T-cell (primary cell): ENCODE results near the gene NDST1. TPM values are rescaled to one million over a fixed set of nuclear protein-coding genes. Genes with fewer than 3 reads are reported as not detected.

Source experiments
- ATAC-seq, 4 experiments: fragments of 200-7000 bp in 3 of 4; fragments of 150-1000 bp in 1 of 4; cut with Tn5 transposase; replicated peaks in 1 of 4; 1 replicate in 3 of 4; 2 replicates in 1 of 4; pipeline ENCODE4 v1.10.0; 2021; ENCODE audit warnings: moderate library complexity in 3 of 4, mild to moderate bottlenecking in 2 of 4, moderate number of reproducible peaks in 1 of 4
- CTCF ChIA-PET, 2 donors: fragments of 300-600 bp; sonication (Branson Sonifier 250); formaldehyde crosslinking; loops; one replicate each; lab custom pipeline; 2022; ENCODE audit warnings: antibody characterized with exemption in 2 of 2; lab: Charles Lee
- POLR2A ChIA-PET, 2 donors: fragments of 300-600 bp; sonication (Branson Sonifier 250); formaldehyde crosslinking; loops; one replicate each; lab custom pipeline; 2022; ENCODE audit warnings: antibody characterized with exemption in 2 of 2; lab: Charles Lee
- DNase-seq, 35 experiments: peaks; one replicate each; pipeline versions ENCODE4 v3.0.0 to v3.0.0-alpha.2; 2013 to 2023
- H3K27ac ChIP-seq: one replicate; pipeline ENCODE4 v1.5.1; 2013; ENCODE audit warnings: low read length
- H3K27me3 ChIP-seq, 2 experiments: replicated peaks in 1 of 2; 1 replicate in 1 of 2; 2 replicates in 1 of 2; pipeline versions ENCODE4 v1.6.1 to v1.7.0; 2013; ENCODE audit warnings: low read length in 1 of 2, mixed read lengths in 1 of 2; ENCODE audit not compliant: control insufficient read depth in 2 of 2, insufficient read depth in 2 of 2; ENCODE audit errors: extremely low read depth in 1 of 2
- H3K36me3 ChIP-seq, 2 donors: 1 replicate in 1 of 2; 2 replicates in 1 of 2; pipeline versions ENCODE4 v1.6.1 to v1.7.0; 2013; ENCODE audit warnings: low read length in 1 of 2; ENCODE audit not compliant: control insufficient read depth in 2 of 2, insufficient read depth in 1 of 2; ENCODE audit errors: extremely low read depth in 1 of 2
- H3K4me1 ChIP-seq, 2 experiments: 1 replicate in 1 of 2; 2 replicates in 1 of 2; pipeline versions ENCODE4 v1.6.1 to v1.7.0; 2013; ENCODE audit warnings: low read length in 2 of 2, mixed read lengths in 1 of 2; ENCODE audit not compliant: insufficient read depth in 2 of 2, control insufficient read depth in 1 of 2; ENCODE audit errors: extremely low read depth in 1 of 2
- H3K4me3 ChIP-seq, 2 donors: 1 replicate in 1 of 2; 2 replicates in 1 of 2; pipeline versions ENCODE4 v1.5.1 to v1.7.0; 2013; ENCODE audit warnings: mild to moderate bottlenecking in 2 of 2, low read length in 1 of 2, moderate library complexity in 1 of 2; ENCODE audit not compliant: control insufficient read depth in 1 of 2; ENCODE audit errors: extremely low read depth in 1 of 2
- H3K9me3 ChIP-seq: 2 replicates; pipeline ENCODE4 v1.7.0; 2013
- H3K27ac Mint-ChIP-seq, 2 donors: one replicate each; pipeline ENCODE4 v1.8.0; 2020 to 2021; ENCODE audit warnings: mild to moderate bottlenecking in 2 of 2, mixed read lengths in 2 of 2
- H3K27me3 Mint-ChIP-seq, 2 donors: one replicate each; pipeline ENCODE4 v1.8.0; 2021 to 2022; ENCODE audit warnings: mixed read lengths in 2 of 2
- H3K36me3 Mint-ChIP-seq: one replicate; pipeline ENCODE4 v1.8.0; 2021; ENCODE audit warnings: mixed read lengths
- H3K4me1 Mint-ChIP-seq, 3 donors: one replicate each; pipeline ENCODE4 v1.8.0; 2020 to 2022; ENCODE audit warnings: mixed read lengths in 3 of 3, mild to moderate bottlenecking in 1 of 3
- H3K4me3 Mint-ChIP-seq, 3 donors: one replicate each; pipeline ENCODE4 v1.8.0; 2020 to 2022; ENCODE audit warnings: mild to moderate bottlenecking in 3 of 3, mixed read lengths in 3 of 3, moderate library complexity in 3 of 3
- H3K9me3 Mint-ChIP-seq, 3 donors: one replicate each; pipeline ENCODE4 v1.8.0; 2020 to 2022; ENCODE audit warnings: mixed read lengths in 3 of 3
- WGBS: methylation state at CpG from one replicate; pipeline ENCODE4 v1.1.5; 2013; ENCODE audit warnings: missing lambda C conversion rate; ENCODE audit not compliant: insufficient coverage; 5-methylcytosine and 5-hydroxymethylcytosine counted together
- total RNA-seq, 35 experiments: library from RNA in 6 of 35; stranded (reverse) in 6 of 35; fragments of 120-200 nt in 1 of 35; gene quantifications; one replicate each; pipeline versions ENCODE4 v1.2.1 to v1.2.4 and lab custom pipeline; 2013 to 2026

NDST1 gene
- total RNA-seq, 5 donors from 2014 or later (not counting 1 experiment from before 2014, with no cell fraction given) = 0.83 to 2.0 (median 1.2) TPM

GRCh38 chr5:150593593-150593992 lies 85.7 kb downstream of the NDST1 start:
- CTCF ChIA-PET = no interaction called here
- Mint-ChIP-seq H3K27me3 (peaks cover 0 to 3% of the 10 kb centered on the region in 2 donors), H3K4me1 (no peaks in the 10 kb centered on the region), H3K9me3 (no peaks in the 10 kb centered on the region), H3K36me3 (no peaks in the 10 kb centered on the region), H3K27ac (no peak overlapping the region), H3K4me3 (no peak overlapping the region)
- Histone ChIP-seq H3K27me3 (peaks cover 0 to 8% of the 10 kb centered on the region in 2 experiments), H3K4me3 (no peak overlapping the region), H3K9me3 (no peaks in the 10 kb centered on the region), H3K27ac (no peak overlapping the region), H3K4me1 (no peaks in the 10 kb centered on the region), H3K36me3 (no peaks in the 10 kb centered on the region)
- POLR2A ChIA-PET = no interaction called here
- no peak for DNase-seq
- ATAC-seq = no peak
- WGBS = 84% methylated on average over 3 of the region's 4 CpGs

- peaks cover 0 to 3% of the 10 kb centered on the region in 2 donors for H3K27me3 Mint-ChIP-seq
- H3K36me3 Mint-ChIP-seq = no peaks in the 10 kb centered on the region
- ATAC-seq (no peak), DNase-seq (no peak)
- Histone ChIP-seq H3K4me1 (no peaks in the 10 kb centered on the region), H3K9me3 (no peaks in the 10 kb centered on the region), H3K36me3 (no peaks in the 10 kb centered on the region), H3K27me3 (peaks cover 0 to 8% of the 10 kb centered on the region in 2 experiments), H3K27ac (no peak overlapping the region), H3K4me3 (no peak overlapping the region)
- no peaks in the 10 kb centered on the region for H3K4me1 Mint-ChIP-seq
- POLR2A ChIA-PET = no interaction called here
- CTCF ChIA-PET = no interaction called here
- H3K27ac Mint-ChIP-seq = no peak overlapping the region
- WGBS = 82% methylated on average over 7 of the region's 7 CpGs
- no peaks in the 10 kb centered on the region for H3K9me3 Mint-ChIP-seq
- no peak overlapping the region for H3K4me3 Mint-ChIP-seq
These were observed 86.1 kb downstream of the NDST1 start for GRCh38 chr5:150593996-150594395.

- Mint-ChIP-seq H3K27ac (no peak overlapping the region), H3K27me3 (peaks cover 0 to 2% of the 10 kb centered on the region in 2 donors), H3K4me1 (no peaks in the 10 kb centered on the region), H3K9me3 (no peaks in the 10 kb centered on the region), H3K4me3 (no peak overlapping the region), H3K36me3 (no peaks in the 10 kb centered on the region)
- no peak overlapping the region for H3K4me3 ChIP-seq
- no peak for DNase-seq
- H3K9me3 ChIP-seq = no peaks in the 10 kb centered on the region
- ChIA-PET POLR2A (no interaction called here), CTCF (no interaction called here)
- H3K27ac ChIP-seq = no peak overlapping the region
- H3K4me1 ChIP-seq = no peaks in the 10 kb centered on the region
- H3K27me3 ChIP-seq = peaks cover 0 to 15% of the 10 kb centered on the region in 2 experiments
- no peaks in the 10 kb centered on the region for H3K36me3 ChIP-seq
- WGBS = 83% methylated on average over 7 of the region's 12 CpGs
- ATAC-seq = no peak
These were observed 87.6 kb downstream of the NDST1 start for GRCh38 chr5:150595466-150596031.

GRCh38 chr5:150596313-150596712 lies 88.4 kb downstream of the NDST1 start:
- Histone ChIP-seq H3K27me3 (peaks cover 0 to 15% of the 10 kb centered on the region in 2 experiments), H3K36me3 (no peaks in the 10 kb centered on the region), H3K4me1 (no peaks in the 10 kb centered on the region), H3K4me3 (no peak overlapping the region), H3K27ac (no peak overlapping the region), H3K9me3 (no peaks in the 10 kb centered on the region)
- no peak for ATAC-seq
- WGBS = 60% methylated on average over 1 of the region's 9 CpGs
- H3K4me1 Mint-ChIP-seq = no peaks in the 10 kb centered on the region
- no peaks in the 10 kb centered on the region for H3K36me3 Mint-ChIP-seq
- no peak overlapping the region for H3K27ac Mint-ChIP-seq
- CTCF ChIA-PET = no interaction called here
- no peak overlapping the region for H3K4me3 Mint-ChIP-seq
- DNase-seq = no peak
- H3K9me3 Mint-ChIP-seq = no peaks in the 10 kb centered on the region
- POLR2A ChIA-PET = no interaction called here
- peaks cover 0 to 2% of the 10 kb centered on the region in 2 donors for H3K27me3 Mint-ChIP-seq

GRCh38 chr5:150596826-150597225 lies 88.9 kb downstream of the NDST1 start:
- H3K27me3 Mint-ChIP-seq = peaks cover 0 to 2% of the 10 kb centered on the region in 2 donors
- POLR2A ChIA-PET = no interaction called here
- H3K9me3 ChIP-seq = no peaks in the 10 kb centered on the region

GRCh38 chr5:150598006-150598405 lies 90.1 kb downstream of the NDST1 start:
- no peak overlapping the region for H3K4me3 Mint-ChIP-seq
- Histone ChIP-seq H3K27ac (no peak overlapping the region), H3K36me3 (no peaks in the 10 kb centered on the region), H3K4me3 (no peak overlapping the region), H3K4me1 (no peaks in the 10 kb centered on the region), H3K9me3 (no peaks in the 10 kb centered on the region), H3K27me3 (peaks cover 0 to 23% of the 10 kb centered on the region in 2 experiments)
- ATAC-seq (no peak), DNase-seq (no peak)
- CTCF ChIA-PET = no interaction called here
- H3K27me3 Mint-ChIP-seq = peaks cover 0 to 2% of the 10 kb centered on the region in 2 donors
- H3K27ac Mint-ChIP-seq = no peak overlapping the region
- no peaks in the 10 kb centered on the region for H3K4me1 Mint-ChIP-seq
- H3K9me3 Mint-ChIP-seq = no peaks in the 10 kb centered on the region
- H3K36me3 Mint-ChIP-seq = no peaks in the 10 kb centered on the region
- POLR2A ChIA-PET = no interaction called here
- WGBS = 83% methylated on average over 3 of the region's 10 CpGs

More at GRCh38 chr5:150596826-150597225, 88.9 kb downstream of the NDST1 start:
- H3K27ac ChIP-seq = no peak overlapping the region
- no CpG with 5 or more reads among the region's 3 CpGs for WGBS
- no peak for DNase-seq
- H3K4me3 ChIP-seq = no peak overlapping the region
- peaks cover 0 to 20% of the 10 kb centered on the region in 2 experiments for H3K27me3 ChIP-seq
- no peaks in the 10 kb centered on the region for H3K4me1 ChIP-seq
- CTCF ChIA-PET = no interaction called here
- no peaks in the 10 kb centered on the region for H3K36me3 Mint-ChIP-seq
- no peak overlapping the region for H3K27ac Mint-ChIP-seq
- H3K4me3 Mint-ChIP-seq = no peak overlapping the region
- H3K4me1 Mint-ChIP-seq = no peaks in the 10 kb centered on the region
- ATAC-seq = no peak
- H3K36me3 ChIP-seq = no peaks in the 10 kb centered on the region
- no peaks in the 10 kb centered on the region for H3K9me3 Mint-ChIP-seq
